Hepatocyte (in vitro differentiated cells): Measurements from ENCODE around the gene RABGAP1L. TPM values are rescaled to one million over a fixed set of nuclear protein-coding genes. Genes with fewer than 3 reads are reported as not detected.
"Not testable (repeated sequence)": the region's sequence is repeated elsewhere in the genome, so short reads cannot be mapped to it uniquely, and the experiment has no call there.

Experiments used
- DNase-seq: peaks from one replicate; pipeline ENCODE4 v3.0.0-alpha.2; 2016; ENCODE audit warnings: low spot score
- H2AFZ ChIP-seq: fragments of 200-600 bp; sonication (generic); 2 replicates; pipeline ENCODE4 v1.6.0; 2016; ENCODE audit warnings: antibody characterized with exemption, mild to moderate bottlenecking
- H3K27ac ChIP-seq: fragments of 200-600 bp; sonication (generic); 2 replicates; pipeline ENCODE4 v1.5.1; 2016; ENCODE audit warnings: mild to moderate bottlenecking
- H3K27me3 ChIP-seq: fragments of 200-600 bp; sonication (generic); 2 replicates; pipeline ENCODE4 v1.6.1; 2016
- H3K36me3 ChIP-seq: fragments of 200-600 bp; sonication (generic); replicated peaks from 2 replicates; pipeline ENCODE4 v1.5.1; 2016; ENCODE audit warnings: low read depth; ENCODE audit not compliant: insufficient read depth
- H3K4me1 ChIP-seq: fragments of 200-600 bp; sonication (generic); 2 replicates; pipeline ENCODE4 v1.5.1; 2016; ENCODE audit warnings: mild to moderate bottlenecking, moderate library complexity; ENCODE audit not compliant: insufficient read depth
- H3K4me2 ChIP-seq: fragments of 200-600 bp; sonication (generic); 2 replicates; pipeline ENCODE4 v1.6.0; 2016
- H3K4me3 ChIP-seq: fragments of 200-600 bp; sonication (generic); 2 replicates; pipeline ENCODE4 v1.5.1; 2016; ENCODE audit warnings: mild to moderate bottlenecking
- H3K79me2 ChIP-seq: fragments of 200-600 bp; sonication (generic); 2 replicates; pipeline ENCODE4 v1.6.0; 2017; ENCODE audit warnings: mild to moderate bottlenecking
- H3K9me2 ChIP-seq: fragments of 200-600 bp; sonication (generic); replicated peaks from 2 replicates; pipeline ENCODE4 v1.6.0; 2017; ENCODE audit warnings: mild to moderate bottlenecking; ENCODE audit not compliant: insufficient read depth
- H3K9me3 ChIP-seq: fragments of 200-600 bp; sonication (generic); 2 replicates; pipeline ENCODE4 v1.5.1; 2016; ENCODE audit warnings: low read depth, mild to moderate bottlenecking
- H4K20me1 ChIP-seq: fragments of 200-600 bp; sonication (generic); 2 replicates; pipeline ENCODE4 v1.6.0; 2016; ENCODE audit warnings: mild to moderate bottlenecking; ENCODE audit not compliant: insufficient read depth, poor library complexity, severe bottlenecking
- CTCF ChIP-seq: fragments of 200-600 bp; sonication (generic); IDR thresholded peaks from 2 replicates; pipeline ENCODE4 v1.5.1; 2016; ENCODE audit warnings: antibody characterized with exemption, mild to moderate bottlenecking; ENCODE audit not compliant: poor library complexity
- EZH2 ChIP-seq: fragments of 200-600 bp; sonication (generic); IDR thresholded peaks from 2 replicates; pipeline ENCODE4 v1.6.1; 2016; ENCODE audit warnings: antibody characterized with exemption, mild to moderate bottlenecking, borderline replicate concordance
- EZH2phosphoT487 ChIP-seq: fragments of 200-600 bp; sonication (generic); IDR thresholded peaks from one replicate; pipeline ENCODE4 v1.6.1; 2018; ENCODE audit warnings: antibody characterized with exemption, mild to moderate bottlenecking, low read depth, moderate library complexity; ENCODE audit not compliant: unreplicated experiment, severe bottlenecking
- WGBS: methylation state at CpG from one replicate; pipeline ENCODE4 v1.1.6; 2016; ENCODE audit warnings: low lambda C conversion rate; ENCODE audit errors: missing lambda C conversion rate; 5-methylcytosine and 5-hydroxymethylcytosine counted together
- polyA plus RNA-seq: library from polyadenylated mRNA; unstranded; fragments of >200 nt; fragmentation: Nextera tagmentation; extraction: Ambion mirVana; gene quantifications from 2 replicates; pipeline ENCODE4 v1.2.1, GENCODE V29; 2016
- total RNA-seq: library from RNA; depleted of rRNA; stranded (reverse); fragments of >200 nt; gene quantifications from 2 replicates; pipeline ENCODE4 v1.2.3, GENCODE V29; 2014

RABGAP1L gene
- total and polyA plus RNA-seq, 2 experiments from 2014 or later = 15.0 to 41.8 TPM

- Histone ChIP-seq H3K36me3 (no peaks in the 10 kb centered on the region), H3K27ac (no peak overlapping the region), H4K20me1 (no peaks in the 10 kb centered on the region), H3K9me2 (no peaks in the 10 kb centered on the region), H3K4me1 (no peaks in the 10 kb centered on the region), H3K4me2 (no peak overlapping the region), H3K9me3 (no peaks in the 10 kb centered on the region), H3K4me3 (no peak overlapping the region), H3K27me3 (no peaks in the 10 kb centered on the region), H3K79me2 (no peaks in the 10 kb centered on the region), H2AFZ (no peak overlapping the region)
- DNase-seq = no peak
- TF ChIP-seq CTCF = no peak
- TF ChIP-seq EZH2 = no peak
- no peak for TF ChIP-seq EZH2phosphoT487
- 67% methylated on average over 1 of the region's 1 CpG for WGBS
These were observed 321.0 kb downstream of the RABGAP1L start for GRCh38 chr1:174480324-174480723.

DNA sequence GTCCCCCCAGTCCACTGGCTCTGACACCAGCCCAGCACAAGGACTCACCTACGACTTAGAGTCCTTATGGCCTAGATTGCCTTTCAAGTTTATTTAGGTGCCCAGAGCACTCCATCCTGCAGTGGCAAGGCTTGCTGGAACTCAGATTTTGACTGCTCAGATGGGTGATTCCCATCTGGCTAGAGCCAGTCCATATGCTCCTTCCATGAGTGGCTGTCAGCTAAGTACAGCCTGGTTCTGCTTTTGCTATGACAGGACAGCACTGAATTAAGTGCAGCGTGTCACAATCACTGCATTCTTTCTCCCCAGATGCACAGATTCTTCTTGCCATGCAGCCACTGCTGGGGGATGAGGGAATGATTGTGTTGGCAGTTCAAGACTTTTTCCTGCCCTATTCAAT is 332.3 kb downstream of the RABGAP1L start:
- H3K4me2 ChIP-seq = no peak overlapping the region
- H3K79me2 ChIP-seq = no peaks in the 10 kb centered on the region
- no peak overlapping the region for H2AFZ ChIP-seq
- H3K27ac ChIP-seq = no peak overlapping the region
- WGBS = 92% methylated on average over 2 of the region's 2 CpGs
- H3K9me2 ChIP-seq = no peaks in the 10 kb centered on the region
- DNase-seq = no peak
- H3K4me3 ChIP-seq = no peak overlapping the region
- no peaks in the 10 kb centered on the region for H3K9me3 ChIP-seq
- H4K20me1 ChIP-seq = no peaks in the 10 kb centered on the region
- no peaks in the 10 kb centered on the region for H3K27me3 ChIP-seq
- TF ChIP-seq CTCF = no peak
- H3K36me3 ChIP-seq = no peaks in the 10 kb centered on the region
- no peaks in the 10 kb centered on the region for H3K4me1 ChIP-seq

- no peak overlapping the region for H3K4me2 ChIP-seq
- H2AFZ ChIP-seq = no peak overlapping the region
- no peaks in the 10 kb centered on the region for H3K4me1 ChIP-seq
- no peaks in the 10 kb centered on the region for H3K9me2 ChIP-seq
- TF ChIP-seq CTCF (no peak), EZH2phosphoT487 (no peak), EZH2 (no peak)
- H3K27ac ChIP-seq = no peak overlapping the region
- H3K9me3 ChIP-seq = no peaks in the 10 kb centered on the region
- H3K27me3 ChIP-seq = no peaks in the 10 kb centered on the region
- no peak for DNase-seq
- no peak overlapping the region for H3K4me3 ChIP-seq
- H3K79me2 ChIP-seq = no peaks in the 10 kb centered on the region
- H3K36me3 ChIP-seq = no peaks in the 10 kb centered on the region
- H4K20me1 ChIP-seq = no peaks in the 10 kb centered on the region
These were observed 338.2 kb downstream of the RABGAP1L start for GRCh38 chr1:174497478-174497877.

DNA sequence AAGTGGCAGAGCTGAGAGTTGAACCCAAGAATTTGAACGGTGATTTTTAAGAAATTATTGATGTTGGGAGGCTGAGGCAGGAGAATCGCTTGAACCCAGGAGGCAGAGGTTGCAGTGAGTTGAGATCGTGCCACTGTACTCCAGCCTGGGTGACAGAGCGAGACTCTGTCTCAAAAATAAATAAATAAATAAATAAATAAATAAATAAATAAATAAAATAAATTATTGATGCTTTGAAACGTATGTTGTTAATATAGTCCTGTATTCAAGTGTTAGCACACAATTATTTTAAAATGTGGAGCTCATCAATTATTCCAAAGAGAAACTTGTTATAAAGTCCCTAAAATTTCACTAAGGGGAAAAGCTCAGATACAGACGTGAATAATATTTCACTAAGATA is 357.4 kb downstream of the RABGAP1L start:
- H3K4me3 ChIP-seq, H3K27me3 ChIP-seq, H4K20me1 ChIP-seq, H3K79me2 ChIP-seq, H3K4me1 ChIP-seq, H2AFZ ChIP-seq, H3K36me3 ChIP-seq, H3K4me2 ChIP-seq, H3K27ac ChIP-seq, DNase-seq, H3K9me3 ChIP-seq, H3K9me2 ChIP-seq: not testable (repeated sequence)
- 96% methylated on average over 6 of the region's 6 CpGs for WGBS
